GM18502 (cell line): Measurements from ENCODE around the gene PRDM16.

Experiments used
- ATAC-seq: cut with Tn5 transposase; IDR thresholded peaks from one replicate; pipeline ENCODE4 v1.9.1; 2021; ENCODE audit warnings: mild to moderate bottlenecking; ENCODE audit not compliant: unreplicated experiment, poor library complexity

PRDM16 gene

GRCh38 chr1:3187415-3188149 is 118.6 kb downstream of the PRDM16 start:
- no peak for ATAC-seq

DNA sequence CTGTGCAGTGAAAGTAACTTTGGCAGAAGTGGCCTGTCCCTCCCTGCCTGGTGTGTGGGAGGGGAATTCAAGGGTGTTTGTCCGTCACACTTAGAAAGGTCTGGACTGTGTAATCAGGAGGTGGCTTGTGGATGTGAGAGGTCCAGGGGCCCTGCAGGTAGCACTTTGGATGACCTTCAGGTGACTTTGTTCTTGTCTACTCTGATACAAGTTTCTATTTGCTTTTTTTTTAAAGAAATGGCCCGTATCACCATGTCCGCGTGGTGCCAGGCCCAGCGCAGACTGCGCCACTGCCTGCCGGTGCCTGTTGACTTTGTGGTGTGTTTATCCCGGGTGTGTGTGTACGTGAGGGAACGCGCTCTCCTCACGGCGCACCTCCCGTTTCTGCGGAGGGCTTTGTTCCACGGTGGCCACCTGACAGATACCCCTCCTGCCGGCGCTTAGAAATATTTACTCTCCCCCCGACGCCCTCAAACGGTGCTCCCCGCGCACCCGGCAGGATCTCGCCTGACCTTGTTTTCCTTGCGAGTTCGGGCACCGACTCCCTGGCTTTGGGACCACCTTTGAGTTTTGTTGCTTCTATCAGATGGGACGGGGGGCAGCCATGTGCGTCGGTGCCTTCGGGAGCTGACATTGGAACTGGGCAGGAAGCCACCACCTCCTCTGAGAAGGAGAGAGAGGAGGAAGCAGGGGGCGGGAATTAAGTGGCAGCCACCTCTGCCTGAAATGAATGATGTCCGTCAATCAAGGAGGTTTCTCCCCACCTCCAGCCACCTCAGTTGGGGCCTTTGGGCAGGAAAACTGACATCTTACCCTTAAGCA is 119.4 kb downstream of the PRDM16 start:
- no peak for ATAC-seq

DNA sequence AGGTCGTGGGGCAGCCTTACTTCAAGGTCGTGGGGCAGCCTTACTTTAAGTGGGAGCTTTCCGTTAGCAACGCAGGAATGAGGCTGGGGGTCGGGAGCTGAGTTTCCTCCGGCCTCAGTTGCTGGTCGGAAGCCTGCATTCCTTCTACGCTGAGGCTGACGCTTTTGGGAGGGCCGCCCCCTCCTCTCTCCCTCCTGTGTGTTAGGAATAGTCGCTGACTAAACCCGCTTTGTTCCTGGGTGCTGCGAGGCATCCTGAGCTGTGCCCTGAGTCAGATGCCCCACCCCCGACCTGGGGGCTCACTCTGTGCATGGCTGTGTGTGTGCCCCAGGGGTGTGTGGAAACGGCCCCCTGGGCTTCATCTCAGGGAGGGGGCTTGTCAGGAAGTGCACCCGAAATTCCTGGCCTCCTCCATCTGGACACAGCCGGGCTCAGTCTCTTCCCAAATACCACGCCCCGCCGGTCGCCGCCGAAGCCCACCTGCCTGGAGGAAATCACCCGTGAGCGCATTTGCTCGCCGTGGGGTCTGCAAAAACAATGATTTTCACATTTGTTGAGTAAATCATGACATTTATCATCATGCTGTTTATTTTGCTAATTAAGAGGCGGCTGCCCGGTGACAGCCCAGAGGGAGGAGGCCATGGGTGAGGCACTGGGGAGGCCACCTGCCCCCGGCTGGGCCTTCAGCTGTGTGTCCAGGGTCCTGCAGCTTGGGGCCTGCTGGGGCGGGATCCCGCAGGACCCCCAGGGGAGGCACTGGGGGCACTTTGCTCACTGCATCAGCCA is 121.4 kb downstream of the PRDM16 start:
- ATAC-seq: no peak

GRCh38 chr1:3192361-3192760 is 123.4 kb downstream of the PRDM16 start:
- no peak for ATAC-seq

GRCh38 chr1:3192825-3193224 is 123.8 kb downstream of the PRDM16 start:
- ATAC-seq: no peak

DNA sequence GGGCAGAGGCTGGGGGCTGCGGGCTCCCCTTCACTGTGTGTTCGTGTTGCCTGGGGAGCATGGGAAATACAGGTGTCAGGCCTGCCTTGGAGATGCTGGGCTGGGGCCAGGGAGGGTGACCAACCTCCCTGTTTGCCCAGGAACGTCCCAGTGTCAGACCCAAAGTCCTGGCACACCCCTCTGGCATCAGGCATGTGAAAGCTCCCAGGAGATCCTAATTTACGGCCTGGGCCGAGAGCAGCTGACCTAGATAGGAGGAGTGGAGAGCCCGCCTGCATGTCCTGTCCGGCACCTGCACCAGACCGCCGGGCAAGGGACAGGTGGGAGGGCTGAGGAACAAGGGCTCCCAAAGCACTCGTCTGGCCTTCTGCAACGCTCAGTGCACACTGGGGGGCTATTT is 124.8 kb downstream of the PRDM16 start:
- no peak for ATAC-seq

- ATAC-seq: no peak
Measured at GRCh38 chr1:3194760-3195479, 125.9 kb downstream of the PRDM16 start.

DNA sequence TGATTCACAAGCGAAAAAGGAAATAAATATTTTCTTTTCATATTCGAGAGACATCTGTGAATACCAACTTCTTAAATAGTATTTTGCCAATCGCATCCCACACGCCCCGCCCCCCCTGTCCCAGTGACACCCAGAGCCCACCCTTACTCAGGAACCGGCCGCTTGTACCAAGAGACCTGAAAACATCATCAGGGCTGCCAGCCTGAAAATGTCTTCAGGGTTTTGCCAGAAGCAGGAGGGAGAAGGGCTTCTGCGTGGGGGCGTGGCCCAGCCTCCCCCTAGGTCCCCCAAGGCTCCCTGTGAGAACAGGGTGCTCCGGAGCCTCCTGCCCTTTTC is 126.4 kb downstream of the PRDM16 start:
- no peak for ATAC-seq

DNA sequence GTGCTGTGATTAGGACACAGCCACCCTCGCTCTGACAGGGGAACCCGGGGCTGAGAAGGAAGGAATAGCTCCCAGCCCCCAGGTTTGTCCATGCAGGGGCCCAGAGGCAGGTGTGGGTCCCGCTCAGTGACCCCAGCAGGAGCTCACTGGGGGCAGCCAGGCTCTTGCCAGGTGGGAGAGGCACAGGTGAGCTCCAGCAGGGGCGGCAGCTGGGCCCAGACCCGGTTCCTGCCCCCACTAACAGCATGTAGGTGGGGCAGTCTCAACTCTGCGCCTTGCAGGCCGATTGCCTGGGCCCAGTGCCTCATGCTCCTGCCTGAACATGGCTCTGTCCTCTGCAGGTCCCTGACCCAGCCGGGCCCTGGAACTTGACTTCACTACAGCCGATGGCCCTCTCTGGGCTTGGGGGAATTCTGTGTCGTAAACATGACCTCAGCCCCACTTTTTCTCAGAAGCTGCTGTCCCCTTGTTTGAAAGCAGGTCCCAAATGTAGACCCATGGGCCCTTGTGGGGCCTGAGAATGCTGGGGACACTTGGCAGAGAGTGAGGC is 127.0 kb downstream of the PRDM16 start:
- no peak for ATAC-seq

DNA sequence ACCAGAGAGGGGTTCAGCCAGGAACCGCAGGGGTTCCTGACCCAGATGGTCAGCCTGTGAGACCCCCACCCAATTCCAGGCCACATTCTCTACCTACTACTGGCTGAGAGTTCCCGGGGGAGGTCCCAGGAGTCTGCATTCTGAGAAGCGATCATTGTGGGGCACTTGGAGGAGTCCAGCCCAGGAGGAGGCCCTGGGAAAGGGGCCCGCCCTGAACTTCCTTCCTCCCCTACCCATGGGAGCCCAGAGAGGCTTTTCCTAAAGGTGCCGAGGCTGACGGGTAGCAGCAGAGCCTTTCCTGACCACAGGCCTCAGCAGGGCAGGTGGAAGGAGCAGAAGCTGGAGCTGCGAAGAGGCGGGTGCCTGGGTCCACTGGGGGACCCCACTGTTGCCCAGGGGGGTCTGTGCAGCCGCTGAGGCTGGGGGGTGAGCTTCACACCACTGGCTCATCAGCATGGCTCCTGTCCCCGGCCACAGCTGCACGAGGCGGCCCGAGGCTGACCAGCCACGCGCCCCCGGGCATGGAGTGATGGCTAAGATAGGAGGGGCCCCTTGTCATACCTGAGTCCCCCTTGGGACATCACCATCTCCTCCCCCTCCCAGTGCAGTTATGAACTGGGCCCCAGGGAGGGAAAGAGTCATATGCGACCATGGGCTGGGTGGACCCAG is 127.7 kb downstream of the PRDM16 start:
- ATAC-seq: no peak

DNA sequence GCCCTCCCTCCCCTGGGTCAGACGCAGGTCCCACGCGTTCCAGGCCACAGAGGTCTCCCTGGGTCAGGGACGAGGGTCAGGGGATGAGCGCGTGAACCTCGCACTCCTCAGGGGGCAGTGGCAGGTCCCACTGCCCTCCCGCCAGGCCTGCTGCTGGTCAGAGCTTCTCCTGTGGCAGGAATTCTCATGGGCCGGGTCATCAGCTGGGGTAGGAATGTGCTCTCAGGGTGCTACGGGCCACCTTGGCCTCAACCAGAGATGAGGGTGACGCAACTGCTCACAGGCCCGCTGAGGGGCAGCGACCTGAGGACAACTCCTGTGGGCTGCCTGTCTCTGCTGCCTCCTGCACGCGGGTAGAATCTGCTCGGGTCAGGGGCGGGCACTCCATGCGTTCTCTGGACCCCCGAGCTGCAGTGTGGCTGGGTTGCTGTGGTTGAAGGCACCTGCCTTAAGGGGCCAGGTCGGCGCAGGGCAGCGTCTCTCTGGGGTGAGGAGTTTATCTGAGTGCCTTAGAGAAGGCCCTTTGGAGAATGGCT is 128.8 kb downstream of the PRDM16 start:
- no peak for ATAC-seq

DNA sequence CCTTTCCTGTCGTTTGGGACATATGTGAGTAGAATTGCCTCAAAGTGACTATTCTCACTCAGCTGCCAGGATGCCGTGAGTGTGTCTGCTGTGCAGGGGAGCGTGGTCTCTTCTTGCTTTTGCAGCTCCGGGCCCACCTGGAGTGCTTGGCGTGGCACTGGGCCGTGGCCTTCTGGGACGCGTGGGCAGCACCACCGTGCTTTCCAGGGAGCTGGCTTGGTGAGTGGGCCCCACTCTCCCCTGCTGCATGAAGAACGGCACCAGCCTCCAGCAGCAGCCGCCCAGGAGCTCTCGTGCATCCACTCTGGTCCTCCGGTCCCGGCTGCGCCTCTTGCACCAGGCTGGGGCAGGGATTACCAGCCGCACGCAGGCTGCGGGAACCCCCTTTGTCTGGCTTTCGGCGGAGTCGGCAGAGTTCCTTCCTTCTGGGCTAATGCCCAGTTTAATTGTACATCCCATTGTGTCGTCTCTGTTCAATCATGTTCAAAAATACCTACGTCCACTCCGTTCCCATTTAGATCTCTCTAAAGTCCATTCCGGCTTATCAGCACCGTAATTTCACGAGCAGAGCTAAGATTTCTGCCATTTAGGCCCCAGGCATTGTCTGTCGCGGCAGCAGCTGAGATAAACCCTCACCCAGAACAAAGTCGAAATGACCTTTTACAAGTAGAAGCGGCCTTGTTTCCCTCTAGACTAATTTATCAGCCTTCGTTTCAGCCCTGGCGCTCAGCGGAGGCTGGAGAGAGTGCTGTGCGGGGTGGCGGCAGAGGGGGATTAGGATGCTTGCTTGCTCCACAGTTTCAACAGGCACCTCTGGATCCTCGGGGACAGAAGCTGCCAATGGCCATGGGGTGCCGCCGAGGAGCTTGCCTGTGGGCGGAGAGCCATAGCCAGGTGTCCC is 129.6 kb downstream of the PRDM16 start:
- ATAC-seq: no peak

- ATAC-seq: no peak
Measured at GRCh38 chr1:3204725-3205124, 135.7 kb downstream of the PRDM16 start.

DNA sequence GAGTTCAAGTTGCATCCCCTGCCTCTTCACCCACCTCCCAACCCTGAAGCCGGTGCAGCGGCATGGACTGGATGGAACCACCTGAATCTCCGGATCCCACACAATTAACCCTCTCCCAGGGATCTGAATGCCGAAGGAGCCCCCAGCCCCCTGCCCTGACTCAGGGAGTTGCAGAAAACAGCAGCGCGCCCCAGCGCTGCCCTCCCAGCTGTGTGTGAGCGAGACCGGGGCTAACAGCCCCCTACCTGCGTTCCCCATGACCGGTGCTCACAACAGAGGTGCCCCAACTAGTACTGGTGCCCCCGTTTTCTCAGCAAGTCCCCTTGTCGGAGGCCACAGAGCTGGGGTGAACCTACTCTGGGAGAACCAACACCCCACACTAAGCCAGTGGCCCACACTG is 136.8 kb downstream of the PRDM16 start:
- ATAC-seq: no peak

DNA sequence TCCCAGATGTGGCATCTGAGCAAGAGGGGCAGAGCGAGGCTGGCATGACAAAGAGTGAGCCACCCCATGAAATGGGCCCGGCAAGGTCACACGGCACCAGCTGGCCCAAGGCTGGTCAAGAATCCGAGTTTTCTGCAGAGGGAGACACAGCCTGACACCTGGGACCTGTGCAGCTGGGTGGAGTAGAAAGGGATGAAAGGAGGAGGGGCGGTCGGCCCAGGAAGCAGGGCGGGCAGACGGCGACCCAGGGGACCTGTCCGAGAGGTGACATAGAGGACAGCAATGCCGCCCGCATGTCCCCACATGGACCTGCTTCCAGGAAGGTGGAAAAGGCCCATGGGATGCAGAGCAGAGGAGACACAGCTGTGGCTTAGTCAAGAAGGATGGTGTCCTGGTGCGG is 137.7 kb downstream of the PRDM16 start:
- ATAC-seq: no peak

GRCh38 chr1:3207217-3207848 is 138.3 kb downstream of the PRDM16 start:
- no peak for ATAC-seq

GRCh38 chr1:3208819-3209200 is 139.8 kb downstream of the PRDM16 start:
- ATAC-seq: no peak

- no peak for ATAC-seq
Measured at GRCh38 chr1:3209201-3209600, 140.2 kb downstream of the PRDM16 start.
